Body of pancreas (tissue), 4 donors: ENCODE measurements around the gene CTTNBP2.

Experiments used
- POLR2A ChIP-seq, 3 donors: fragments of 450-650 bp; IDR thresholded peaks; one replicate each; pipeline ENCODE4 v1.6.1; 2016; ENCODE audit warnings: antibody characterized with exemption in 3 of 3, mild to moderate bottlenecking in 2 of 3
- TF ChIP-seq, protein P1 (sequence below), 7 experiments: fragments of 450-650 bp in 4 of 7; fragments of 200-600 bp in 3 of 7; sonication (generic) in 3 of 7; IDR thresholded peaks; one replicate each; pipeline ENCODE4 v1.5.1; 2016 to 2019; ENCODE audit warnings: antibody characterized with exemption in 7 of 7

DNA sequence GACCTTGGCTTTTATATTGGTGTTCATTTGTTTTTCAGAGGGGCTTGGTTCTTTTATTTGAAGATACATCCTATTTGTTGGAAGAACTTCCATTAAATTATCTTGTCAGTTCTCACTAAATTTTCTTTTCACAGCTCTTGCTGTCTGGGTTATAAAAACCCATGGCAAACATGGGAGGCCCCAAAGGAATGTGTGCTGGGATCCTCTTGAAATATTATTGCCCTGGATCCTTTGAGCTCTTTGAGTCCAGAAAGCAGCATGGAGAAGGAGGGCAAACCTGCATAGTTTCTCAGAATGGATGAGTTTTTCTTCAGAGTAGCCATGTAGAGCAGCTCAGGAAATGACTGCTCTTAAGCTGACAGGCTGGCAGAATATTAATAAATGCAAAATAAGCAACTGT, 187.4 kb downstream of the CTTNBP2 start:
- no peak for TF ChIP-seq POLR2A (IDR thresholded peaks at IDR 0.05)
- TF ChIP-seq, protein P1, sequence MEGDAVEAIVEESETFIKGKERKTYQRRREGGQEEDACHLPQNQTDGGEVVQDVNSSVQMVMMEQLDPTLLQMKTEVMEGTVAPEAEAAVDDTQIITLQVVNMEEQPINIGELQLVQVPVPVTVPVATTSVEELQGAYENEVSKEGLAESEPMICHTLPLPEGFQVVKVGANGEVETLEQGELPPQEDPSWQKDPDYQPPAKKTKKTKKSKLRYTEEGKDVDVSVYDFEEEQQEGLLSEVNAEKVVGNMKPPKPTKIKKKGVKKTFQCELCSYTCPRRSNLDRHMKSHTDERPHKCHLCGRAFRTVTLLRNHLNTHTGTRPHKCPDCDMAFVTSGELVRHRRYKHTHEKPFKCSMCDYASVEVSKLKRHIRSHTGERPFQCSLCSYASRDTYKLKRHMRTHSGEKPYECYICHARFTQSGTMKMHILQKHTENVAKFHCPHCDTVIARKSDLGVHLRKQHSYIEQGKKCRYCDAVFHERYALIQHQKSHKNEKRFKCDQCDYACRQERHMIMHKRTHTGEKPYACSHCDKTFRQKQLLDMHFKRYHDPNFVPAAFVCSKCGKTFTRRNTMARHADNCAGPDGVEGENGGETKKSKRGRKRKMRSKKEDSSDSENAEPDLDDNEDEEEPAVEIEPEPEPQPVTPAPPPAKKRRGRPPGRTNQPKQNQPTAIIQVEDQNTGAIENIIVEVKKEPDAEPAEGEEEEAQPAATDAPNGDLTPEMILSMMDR (IDR thresholded peaks at IDR 0.05): no peak
